MCF 10A (cell line): ENCODE measurements around the gene KREMEN2. TPM values are rescaled to one million over a fixed set of nuclear protein-coding genes. Genes with fewer than 3 reads are reported as not detected.

Experiments
- Bru-seq: library from RNA; stranded (reverse); fragments of 400-500 nt; gene quantifications from one replicate; lab custom pipeline; 2021; lab: Mats Ljungman, UMichigan
- BruChase-seq, 2 experiments: library from RNA; stranded (reverse); fragments of 400-500 nt; gene quantifications; one replicate each; lab custom pipeline; 2021; lab: Mats Ljungman, UMichigan
- BruUV-seq: library from RNA; stranded (reverse); fragments of 400-500 nt; replicated peaks from 2 replicates; lab custom pipeline; 2021; lab: Mats Ljungman, UMichigan
- CTCF ChIA-PET: fragments of 300-600 bp; sonication (Branson Sonifier 250); formaldehyde crosslinking; extraction: SDS; loops from one replicate; lab custom pipeline; 2021; ENCODE audit warnings: antibody characterized with exemption, inconsistent platforms; lab: Yijun Ruan, JAX
- POLR2A ChIA-PET: fragments of 300-600, 350-650 bp; sonication (Branson Sonifier 250); formaldehyde crosslinking; extraction: SDS; loops from one replicate; lab custom pipeline; 2020; ENCODE audit warnings: antibody characterized with exemption, inconsistent platforms; lab: Yijun Ruan, JAX
- DNase-seq: peaks from one replicate; pipeline ENCODE4 v3.0.0-alpha.2; 2018; ENCODE audit not compliant: unreplicated experiment
- H3K27ac Mint-ChIP-seq: one replicate; pipeline ENCODE4 v1.8.0; 2022; ENCODE audit warnings: mild to moderate bottlenecking, low read depth, mixed read lengths; ENCODE audit not compliant: unreplicated experiment
- H3K27me3 Mint-ChIP-seq: one replicate; pipeline ENCODE4 v1.8.0; 2022; ENCODE audit warnings: mixed read lengths; ENCODE audit not compliant: insufficient read depth, unreplicated experiment
- H3K36me3 Mint-ChIP-seq: one replicate; pipeline ENCODE4 v1.8.0; 2022; ENCODE audit warnings: mild to moderate bottlenecking, moderate library complexity, mixed read lengths; ENCODE audit not compliant: insufficient read depth, unreplicated experiment
- H3K4me1 Mint-ChIP-seq: one replicate; pipeline ENCODE4 v1.8.0; 2022; ENCODE audit warnings: mixed read lengths; ENCODE audit not compliant: insufficient read depth, unreplicated experiment
- H3K4me3 Mint-ChIP-seq: one replicate; pipeline ENCODE4 v1.8.0; 2022; ENCODE audit warnings: mild to moderate bottlenecking, moderate library complexity, mixed read lengths; ENCODE audit not compliant: unreplicated experiment
- H3K9me3 Mint-ChIP-seq: one replicate; pipeline ENCODE4 v1.8.0; 2022; ENCODE audit warnings: mixed read lengths; ENCODE audit not compliant: unreplicated experiment
- CTCF ChIP-seq: fragments of 200-600 bp; IDR thresholded peaks from one replicate; pipeline ENCODE4 v1.8.0; 2022; ENCODE audit warnings: antibody characterized with exemption, mild to moderate bottlenecking; ENCODE audit not compliant: unreplicated experiment
- intact Hi-C: fragments of 100-400 bp; cut with micrococcal nuclease; formaldehyde crosslinking; loops from 2 replicates; pipeline ENCODE4 v1.14.1; 2022
- long read RNA-seq: library from polyadenylated mRNA; stranded (forward); transcript quantifications from one replicate; pipeline ENCODE4 v2.0.0, GENCODE V29; 2022
- total RNA-seq: library from RNA; stranded (reverse); gene quantifications from 2 replicates; pipeline ENCODE4 v1.2.3, GENCODE V29; 2022

The KREMEN2 gene
- total RNA-seq: 0.42 TPM in 1 of 2 replicates, not detected in the other
- Bru-seq, nascent RNA: not detected
- percentile 20 among the genes with signal in this experiment for BruChase-seq, experiment 1, labeled RNA remaining after a 6-hour chase
- percentile 12 among the genes with signal in this experiment for BruChase-seq, experiment 2, labeled RNA remaining after a 2-hour chase
- long read RNA-seq, partial matches to known transcripts: 0 of 1 reads
- long read RNA-seq, other reads (novel, unspliced or antisense): 0 of 1 reads

- TF ChIP-seq CTCF: no peak
- BruUV-seq: no TSS peak
- Mint-ChIP-seq H3K9me3 (no peaks in the 10 kb centered on the region), H3K4me3 (peak within 1 kb of the TSS; percentile 77), H3K27ac (no peak within 1 kb of the TSS), H3K36me3 (no peaks in the 10 kb centered on the region), H3K4me1 (peaks cover 4% of the 10 kb centered on the region), H3K27me3 (no peaks in the 10 kb centered on the region)
- DNase-seq: peak; percentile 53
- intact Hi-C loops: no loop called here
- CTCF ChIA-PET: interaction anchor here (0.6 to 1.3 kb wide), 5 partner anchors 29 to 1406 kb away, joined by 3 to 5 read pairs (median 3); no protein-coding TSS in a partner anchor
- POLR2A ChIA-PET: interaction anchor here (0.8 to 1.6 kb wide), 5 partner anchors 16 to 281 kb away, joined by 3 to 5 read pairs (median 3); partner anchors contain the start of genes FLYWCH1, KCTD5 and PKMYT1
Measured at GRCh38 chr16:2963723-2964474, at the start of gene KREMEN2. TSS of gene KREMEN2 (plus strand) at chr16:2964275. CDS start at chr16:2964521, 246 bp downstream.

DNA sequence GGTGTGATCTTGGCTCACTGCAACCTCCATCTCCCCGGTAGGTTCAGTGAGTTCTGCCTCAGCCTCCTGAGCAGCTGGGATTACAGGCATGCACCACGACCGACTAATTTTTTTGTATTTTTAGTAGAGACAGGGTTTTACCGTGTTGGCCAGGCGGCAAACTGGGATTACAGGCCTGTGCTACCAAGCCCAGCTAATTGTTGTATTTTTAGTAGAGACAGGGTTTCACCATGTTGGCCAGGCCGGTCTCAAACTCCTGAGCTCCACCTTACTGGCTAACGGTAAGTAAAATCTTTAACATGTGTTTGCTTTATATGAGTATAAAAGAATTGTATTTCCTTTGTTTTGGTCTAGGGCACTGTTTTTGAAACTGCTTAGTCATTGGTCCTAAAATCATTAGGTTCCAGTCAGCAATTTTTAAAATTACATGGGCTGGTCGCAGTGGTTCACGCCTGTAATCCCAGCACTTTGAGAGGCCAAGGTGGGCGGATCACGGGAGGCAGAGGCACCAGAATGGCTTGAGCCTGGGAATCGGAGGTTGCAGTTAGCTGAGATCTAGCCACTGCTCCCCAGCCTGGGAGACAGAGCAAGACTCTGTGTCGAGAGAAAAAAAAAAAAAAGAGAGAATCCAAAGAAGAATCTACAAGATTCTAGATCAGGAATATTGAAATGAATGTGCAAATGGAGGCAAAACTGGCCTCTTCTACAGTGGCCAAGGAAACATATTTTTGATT, 48.7 kb upstream of the KREMEN2 start:
- intact Hi-C loops: no loop called here
- Mint-ChIP-seq H3K4me1 (peaks cover 24% of the 10 kb centered on the region), H3K4me3 (peak overlapping the region; percentile 21), H3K36me3 (peaks cover 61% of the 10 kb centered on the region), H3K9me3 (no peaks in the 10 kb centered on the region), H3K27ac (peak overlapping the region; percentile 81), H3K27me3 (no peaks in the 10 kb centered on the region)
- BruUV-seq: TSS peak; percentile 72
- CTCF ChIA-PET: interaction anchor here (1.0 to 4.1 kb wide), 4 partner anchors 9 to 112 kb away, joined by 3 to 26 read pairs (median 12); no protein-coding TSS in a partner anchor
- TF ChIP-seq CTCF: no peak
- DNase-seq: peak; percentile 42
- POLR2A ChIA-PET: interaction anchor here (0.5 to 2.9 kb wide), 14 partner anchors 9 to 312 kb away, joined by 3 to 25 read pairs (median 4); partner anchors contain the start of gene FLYWCH2

GRCh38 chr16:2919511-2920255, 44.4 kb upstream of the KREMEN2 start:
- Mint-ChIP-seq H3K4me3 (no peak overlapping the region), H3K9me3 (no peaks in the 10 kb centered on the region), H3K36me3 (peaks cover 83% of the 10 kb centered on the region), H3K27ac (peak overlapping the region; percentile 77), H3K4me1 (peaks cover 12% of the 10 kb centered on the region), H3K27me3 (no peaks in the 10 kb centered on the region)
- no TSS peak for BruUV-seq
- ChIA-PET POLR2A (interaction anchor here (0.7 to 2.9 kb wide), 9 partner anchors 8 to 166 kb away, joined by 3 to 8 read pairs (median 5); partner anchors contain the start of genes FLYWCH1 and FLYWCH2), CTCF (interaction anchor here (0.7 to 4.3 kb wide), 16 partner anchors 8 to 108 kb away, joined by 3 to 26 read pairs (median 3); partner anchors contain the start of genes FLYWCH1, FLYWCH2 and PKMYT1)
- TF ChIP-seq CTCF: peak; percentile 85
- intact Hi-C loops: loop anchor here (1.0 to 2.0 kb wide), 3 partner anchors 15 to 44 kb away; partner anchors contain the start of gene FLYWCH2
- DNase-seq: peak; percentile 72
